Lung (tissue), 12 donors: Measurements from ENCODE around the gene CORO2A. TPM values are rescaled to one million over a fixed set of nuclear protein-coding genes. Genes with fewer than 3 reads are reported as not detected.

Experiments used
- ATAC-seq: fragments of 200-7000 bp; cut with Tn5 transposase; one replicate; pipeline ENCODE4 v1.9.1; 2020; ENCODE audit warnings: moderate number of reproducible peaks; ENCODE audit not compliant: insufficient read depth, low FRiP score
- DNase-seq, 3 donors: peaks; one replicate each; pipeline ENCODE4 v3.0.0-alpha.2; 2013 to 2017
- H3K27ac ChIP-seq, 2 donors: one replicate each; pipeline ENCODE4 v1.5.1; 2013; ENCODE audit warnings: mild to moderate bottlenecking in 2 of 2, moderate library complexity in 2 of 2, control low read depth in 1 of 2, inconsistent platforms in 1 of 2, low read depth in 1 of 2, low read length in 1 of 2
- H3K27me3 ChIP-seq, 3 donors: one replicate each; pipeline ENCODE4 v1.5.1; 2013; ENCODE audit warnings: low read length in 2 of 3; ENCODE audit not compliant: control insufficient read depth in 3 of 3, insufficient read depth in 3 of 3
- H3K36me3 ChIP-seq, 4 donors: one replicate each; pipeline ENCODE4 v1.5.1; 2013; ENCODE audit warnings: low read length in 4 of 4, mild to moderate bottlenecking in 1 of 4, moderate library complexity in 1 of 4; ENCODE audit not compliant: control insufficient read depth in 4 of 4, insufficient read depth in 4 of 4
- H3K4me1 ChIP-seq, 5 donors: one replicate each; pipeline ENCODE4 v1.5.1; 2013; ENCODE audit warnings: low read length in 5 of 5, mild to moderate bottlenecking in 2 of 5, moderate library complexity in 1 of 5; ENCODE audit not compliant: control insufficient read depth in 5 of 5, insufficient read depth in 5 of 5
- H3K4me3 ChIP-seq: one replicate; pipeline ENCODE4 v1.5.1; 2013; ENCODE audit warnings: mild to moderate bottlenecking, control low read depth, moderate library complexity
- H3K9ac ChIP-seq, 2 donors: one replicate each; pipeline ENCODE4 v1.5.1; 2013; ENCODE audit warnings: low read length in 2 of 2, control low read depth in 1 of 2; ENCODE audit not compliant: insufficient read depth in 1 of 2
- H3K9me3 ChIP-seq, 4 donors: one replicate each; pipeline ENCODE4 v1.5.1; 2013; ENCODE audit warnings: low read length in 3 of 4, mild to moderate bottlenecking in 1 of 4, moderate library complexity in 1 of 4; ENCODE audit not compliant: control insufficient read depth in 4 of 4, insufficient read depth in 3 of 4
- WGBS, 2 donors: extraction: QIAGEN DNeasy Blood & Tissue Kit; methylation state at CpG; one replicate each; pipeline ENCODE4 v1.1.7; 2013; 5-methylcytosine and 5-hydroxymethylcytosine counted together
- polyA plus RNA-seq, 2 donors: library from polyadenylated mRNA; stranded (reverse); fragments of 200-250 nt; gene quantifications; one replicate each; pipeline ENCODE4 v1.2.1, GENCODE V29; 2013
- total RNA-seq, 2 donors: library from RNA; depleted of rRNA in 1 of 2; stranded (reverse); fragments of >200 nt in 1 of 2; gene quantifications; one replicate each; pipeline ENCODE4 v1.2.1, GENCODE V29; 2014 to 2021
- TF ChIP-seq, protein P1 (sequence below): IDR thresholded peaks from 2 replicates; pipeline ENCODE4 v1.5.1; 2012; ENCODE audit warnings: mild to moderate bottlenecking; ENCODE audit errors: control extremely low read depth, extremely low read depth
- donor health status: control.
- donor health status: control.
- donor health status: Bipolar disorder and iron deficiency.
- donor health status: healthy.
- donor health status: DM: yes; HTN: yes; CAD: no.

The CORO2A gene
- total and polyA plus RNA-seq, 4 donors: 6.8 to 22.3 (median 14.7) TPM

DNA sequence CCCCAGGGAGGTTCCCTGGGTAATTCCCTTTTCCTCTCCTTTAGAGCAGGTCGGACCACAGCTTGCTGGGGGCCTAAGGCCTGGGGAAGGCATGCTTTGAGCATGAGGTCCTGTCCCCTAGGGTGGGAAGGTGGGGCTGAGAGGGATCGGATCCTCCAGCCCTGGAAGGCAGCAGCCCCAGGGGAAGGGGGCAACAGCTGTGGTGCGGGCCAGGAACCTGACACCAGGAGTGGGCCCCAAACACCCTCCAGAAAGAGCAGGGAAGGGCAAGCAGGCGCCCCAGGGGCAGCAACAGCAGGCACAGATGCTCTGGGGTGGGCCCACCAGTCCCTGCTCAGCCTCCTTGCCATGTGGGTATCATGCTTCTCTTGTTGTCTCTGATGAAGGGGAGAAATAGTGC lies 3.2 kb upstream of the CORO2A start:
- Histone ChIP-seq H3K27ac (no peak overlapping the region), H3K4me3 (no peak overlapping the region), H3K9ac (no peak overlapping the region), H3K4me1 (peaks cover 0 to 6% (median 0%) of the 10 kb centered on the region in 5 donors), H3K36me3 (peaks cover 0 to 20% (median 0%) of the 10 kb centered on the region in 4 donors), H3K9me3 (no peaks in the 10 kb centered on the region), H3K27me3 (no peaks in the 10 kb centered on the region)
- WGBS, 2 donors: 74 to 90% methylated on average over 4 of the region's 4 CpGs
- ATAC-seq (no peak), DNase-seq (no peak)
- TF ChIP-seq, protein P1, sequence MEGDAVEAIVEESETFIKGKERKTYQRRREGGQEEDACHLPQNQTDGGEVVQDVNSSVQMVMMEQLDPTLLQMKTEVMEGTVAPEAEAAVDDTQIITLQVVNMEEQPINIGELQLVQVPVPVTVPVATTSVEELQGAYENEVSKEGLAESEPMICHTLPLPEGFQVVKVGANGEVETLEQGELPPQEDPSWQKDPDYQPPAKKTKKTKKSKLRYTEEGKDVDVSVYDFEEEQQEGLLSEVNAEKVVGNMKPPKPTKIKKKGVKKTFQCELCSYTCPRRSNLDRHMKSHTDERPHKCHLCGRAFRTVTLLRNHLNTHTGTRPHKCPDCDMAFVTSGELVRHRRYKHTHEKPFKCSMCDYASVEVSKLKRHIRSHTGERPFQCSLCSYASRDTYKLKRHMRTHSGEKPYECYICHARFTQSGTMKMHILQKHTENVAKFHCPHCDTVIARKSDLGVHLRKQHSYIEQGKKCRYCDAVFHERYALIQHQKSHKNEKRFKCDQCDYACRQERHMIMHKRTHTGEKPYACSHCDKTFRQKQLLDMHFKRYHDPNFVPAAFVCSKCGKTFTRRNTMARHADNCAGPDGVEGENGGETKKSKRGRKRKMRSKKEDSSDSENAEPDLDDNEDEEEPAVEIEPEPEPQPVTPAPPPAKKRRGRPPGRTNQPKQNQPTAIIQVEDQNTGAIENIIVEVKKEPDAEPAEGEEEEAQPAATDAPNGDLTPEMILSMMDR: no peak

- ATAC-seq (no peak), DNase-seq (no peak)
- TF ChIP-seq, protein P1: no peak
- Histone ChIP-seq H3K27me3 (no peaks in the 10 kb centered on the region), H3K36me3 (peaks cover 0 to 7% (median 0%) of the 10 kb centered on the region in 4 donors), H3K27ac (peak overlapping the region in 1 of 2 donors; percentile 86), H3K4me3 (peak overlapping the region; percentile 70), H3K9ac (peak overlapping the region in 1 of 2 donors; percentile 26), H3K4me1 (peaks cover 0 to 6% (median 0%) of the 10 kb centered on the region in 5 donors), H3K9me3 (no peaks in the 10 kb centered on the region)
- 65 to 67% methylated on average over 8 of the region's 8 CpGs for WGBS, 2 donors
These were observed 1.0 kb upstream of the CORO2A start for GRCh38 chr9:98193336-98193944.

DNA sequence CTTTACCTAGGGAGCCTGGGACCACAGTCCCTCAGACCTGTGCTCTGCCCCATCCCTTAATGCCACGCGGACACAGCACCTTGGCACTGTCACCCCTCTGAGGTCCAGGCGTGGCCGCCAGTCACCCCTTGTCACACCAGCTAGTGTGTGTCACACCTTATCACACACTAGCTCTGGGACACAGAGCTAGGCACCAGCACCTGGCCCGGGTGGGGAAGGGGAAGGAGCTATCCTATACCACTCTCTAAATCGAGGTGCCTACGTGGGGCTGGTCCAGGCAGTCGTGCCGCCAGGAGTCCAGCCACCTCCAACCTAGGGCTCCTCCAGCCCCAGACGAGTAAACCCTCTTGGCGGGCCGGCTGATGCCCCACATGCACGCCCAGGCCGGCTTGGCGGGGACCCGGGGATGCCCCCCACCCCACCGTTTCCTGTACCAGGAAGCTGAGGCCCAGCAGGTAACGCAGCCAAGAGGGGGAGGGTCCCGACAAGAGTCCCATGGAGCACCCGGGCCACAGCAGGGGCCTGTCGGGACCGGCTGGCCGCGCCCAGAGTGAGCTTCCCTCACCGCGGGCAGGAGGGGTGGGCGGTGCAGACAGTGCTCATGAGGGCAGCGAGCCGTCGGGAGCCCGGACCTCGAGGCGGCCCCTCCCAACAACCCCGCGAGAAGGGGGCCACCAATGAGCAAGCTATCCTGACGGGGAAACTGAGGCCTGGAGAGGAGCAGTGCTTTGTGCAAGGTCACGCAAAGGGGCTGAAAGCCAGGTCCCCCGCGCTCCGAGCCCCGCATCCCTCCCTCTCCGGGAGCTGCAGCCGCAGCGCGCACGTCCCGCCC lies 550 bp downstream of the CORO2A start:
- H3K4me3 ChIP-seq: peak overlapping the region; percentile 70
- H3K4me1 ChIP-seq: peaks cover 0 to 6% (median 0%) of the 10 kb centered on the region in 5 donors
- TF ChIP-seq, protein P1: no peak
- 7 to 11% methylated on average over 47 of the region's 47 CpGs for WGBS, 2 donors
- DNase-seq (peak in 2 of 3 donors; percentile 32 to 37), ATAC-seq (peak; percentile 20)
- H3K9ac ChIP-seq: no peak overlapping the region
- no peaks in the 10 kb centered on the region for H3K36me3 ChIP-seq
- peak overlapping the region in 1 of 2 donors; percentile 76 for H3K27ac ChIP-seq
- no peaks in the 10 kb centered on the region for H3K9me3 ChIP-seq
- H3K27me3 ChIP-seq: no peaks in the 10 kb centered on the region
